ENCODE results near the gene P2RX2.

The P2RX2 gene

GRCh38 chr12:132638541-132639408 is 20.2 kb downstream of the P2RX2 start:
- no peak for DNase-seq (ENCODE audit: low spot score)

- DNase-seq (ENCODE audit: low spot score), result no peak
Observed at GRCh38 chr12:132639956-132640520, 21.5 kb downstream of the P2RX2 start.

- no peak for DNase-seq (ENCODE audit: low spot score)
Observed at GRCh38 chr12:132640936-132641335, 22.4 kb downstream of the P2RX2 start.

- DNase-seq (ENCODE audit: low spot score), result no peak
Observed at GRCh38 chr12:132641811-132642650, 23.5 kb downstream of the P2RX2 start.

GRCh38 chr12:132642846-132643835 is 24.6 kb downstream of the P2RX2 start:
- no peak for DNase-seq (ENCODE audit: low spot score)

GRCh38 chr12:132646850-132647249 is 28.3 kb downstream of the P2RX2 start:
- DNase-seq (ENCODE audit: low spot score), result no peak

- DNase-seq (ENCODE audit: low spot score), result no peak
Observed at GRCh38 chr12:132647858-132648257, 29.3 kb downstream of the P2RX2 start.

- DNase-seq (ENCODE audit: low spot score), result no peak
Observed at GRCh38 chr12:132648616-132649225, 30.1 kb downstream of the P2RX2 start.

GRCh38 chr12:132649226-132649945 is 30.8 kb downstream of the P2RX2 start:
- no peak for DNase-seq (ENCODE audit: low spot score)

GRCh38 chr12:132651444-132652100 is 33.0 kb downstream of the P2RX2 start:
- DNase-seq (ENCODE audit: low spot score), result peak; percentile 20

- no peak for DNase-seq (ENCODE audit: low spot score)
Observed at GRCh38 chr12:132653567-132654290, 35.2 kb downstream of the P2RX2 start.

- DNase-seq (ENCODE audit: low spot score), result no peak
Observed at GRCh38 chr12:132657004-132657727, 38.6 kb downstream of the P2RX2 start.

GRCh38 chr12:132658149-132658894 is 39.7 kb downstream of the P2RX2 start:
- no peak for DNase-seq (ENCODE audit: low spot score)

- no peak for DNase-seq (ENCODE audit: low spot score)
Observed at GRCh38 chr12:132659146-132659545, 40.6 kb downstream of the P2RX2 start.

GRCh38 chr12:132660052-132660451 is 41.5 kb downstream of the P2RX2 start:
- DNase-seq (ENCODE audit: low spot score), result no peak

GRCh38 chr12:132660996-132661395 is 42.4 kb downstream of the P2RX2 start:
- no peak for DNase-seq (ENCODE audit: low spot score)

- no peak for DNase-seq (ENCODE audit: low spot score)
Observed at GRCh38 chr12:132661972-132662371, 43.4 kb downstream of the P2RX2 start.

Data from LoVo (cell line).